A673 (cell line): ENCODE results near the gene PROSER3.

Source experiments
- EZH2 ChIP-seq: fragments of 200-600 bp; sonication (generic); IDR thresholded peaks from 2 replicates; pipeline ENCODE4 v1.6.1; 2017; ENCODE audit warnings: borderline replicate concordance, low read depth, mild to moderate bottlenecking, mixed read lengths, antibody characterized with exemption, low read length; ENCODE audit not compliant: poor library complexity, severe bottlenecking
- TF ChIP-seq, protein P1 (sequence below): fragments of 300-800, 200-600 bp; sonication (generic); conservative IDR thresholded peaks from 2 replicates; pipeline ENCODE4 v1.5.1; 2017; ENCODE audit warnings: low read depth, mild to moderate bottlenecking, antibody characterized with exemption, low read length, moderate library complexity, mixed read lengths

- TF ChIP-seq, protein P1, sequence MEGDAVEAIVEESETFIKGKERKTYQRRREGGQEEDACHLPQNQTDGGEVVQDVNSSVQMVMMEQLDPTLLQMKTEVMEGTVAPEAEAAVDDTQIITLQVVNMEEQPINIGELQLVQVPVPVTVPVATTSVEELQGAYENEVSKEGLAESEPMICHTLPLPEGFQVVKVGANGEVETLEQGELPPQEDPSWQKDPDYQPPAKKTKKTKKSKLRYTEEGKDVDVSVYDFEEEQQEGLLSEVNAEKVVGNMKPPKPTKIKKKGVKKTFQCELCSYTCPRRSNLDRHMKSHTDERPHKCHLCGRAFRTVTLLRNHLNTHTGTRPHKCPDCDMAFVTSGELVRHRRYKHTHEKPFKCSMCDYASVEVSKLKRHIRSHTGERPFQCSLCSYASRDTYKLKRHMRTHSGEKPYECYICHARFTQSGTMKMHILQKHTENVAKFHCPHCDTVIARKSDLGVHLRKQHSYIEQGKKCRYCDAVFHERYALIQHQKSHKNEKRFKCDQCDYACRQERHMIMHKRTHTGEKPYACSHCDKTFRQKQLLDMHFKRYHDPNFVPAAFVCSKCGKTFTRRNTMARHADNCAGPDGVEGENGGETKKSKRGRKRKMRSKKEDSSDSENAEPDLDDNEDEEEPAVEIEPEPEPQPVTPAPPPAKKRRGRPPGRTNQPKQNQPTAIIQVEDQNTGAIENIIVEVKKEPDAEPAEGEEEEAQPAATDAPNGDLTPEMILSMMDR, result no peak
- TF ChIP-seq EZH2, result no peak
Measured at GRCh38 chr19:35740108-35740422, 17.9 kb upstream of the PROSER3 start.
